Calu3 (cell line): ENCODE data around the gene MPC1. TPM values are rescaled to one million over a fixed set of nuclear protein-coding genes. Genes with fewer than 3 reads are reported as not detected.
A peak's percentile ranks its signal among the peaks of the same experiment; 100 is the strongest.

ENCODE experiments used
- BruUV-seq: library from RNA; stranded (reverse); fragments of 400-500 nt; replicated peaks from 2 replicates; lab custom pipeline; 2021; lab: Mats Ljungman, UMichigan
- CTCF ChIA-PET: fragments of 300-600 bp; sonication (Branson Sonifier 250); formaldehyde crosslinking; loops from one replicate; lab custom pipeline; 2022; ENCODE audit warnings: antibody characterized with exemption; lab: Charles Lee
- DNase-seq: peaks from one replicate; pipeline ENCODE4 v3.0.0; 2022
- H3K27ac Mint-ChIP-seq: one replicate; pipeline ENCODE4 v1.8.0; 2022; ENCODE audit warnings: mixed read lengths; ENCODE audit not compliant: unreplicated experiment
- H3K27me3 Mint-ChIP-seq: one replicate; pipeline ENCODE4 v1.8.0; 2022; ENCODE audit warnings: mixed read lengths; ENCODE audit not compliant: unreplicated experiment
- H3K36me3 Mint-ChIP-seq: one replicate; pipeline ENCODE4 v1.8.0; 2022; ENCODE audit warnings: mild to moderate bottlenecking, moderate library complexity, mixed read lengths; ENCODE audit not compliant: insufficient read depth, unreplicated experiment
- H3K4me1 Mint-ChIP-seq: one replicate; pipeline ENCODE4 v1.8.0; 2022; ENCODE audit warnings: mild to moderate bottlenecking, low read depth, mixed read lengths; ENCODE audit not compliant: unreplicated experiment
- H3K4me3 Mint-ChIP-seq: one replicate; pipeline ENCODE4 v1.8.0; 2022; ENCODE audit warnings: mild to moderate bottlenecking, low read depth, moderate library complexity, mixed read lengths; ENCODE audit not compliant: unreplicated experiment
- H3K9me3 Mint-ChIP-seq: one replicate; pipeline ENCODE4 v1.8.0; 2022; ENCODE audit warnings: low read depth, mixed read lengths; ENCODE audit not compliant: unreplicated experiment
- intact Hi-C: fragments of 100-400 bp; cut with micrococcal nuclease; formaldehyde crosslinking; loops from one replicate; pipeline ENCODE4 v1.10.0; 2022; ENCODE audit not compliant: unreplicated experiment
- total RNA-seq: library from RNA; stranded (reverse); gene quantifications from 2 replicates; pipeline ENCODE4 v1.2.3, GENCODE V29; 2022
- TF ChIP-seq, protein P1 (sequence below): fragments of 200-600 bp; IDR thresholded peaks from one replicate; pipeline ENCODE4 v1.8.0; 2022; ENCODE audit warnings: antibody characterized with exemption; ENCODE audit not compliant: unreplicated experiment

Gene MPC1
- total RNA-seq, 1 experiment from 2014 or later = 48.9 TPM

- CTCF ChIA-PET = interaction anchor here (1.2 kb wide), 1 partner anchor 57 kb away, joined by 3 read pairs; no protein-coding TSS in a partner anchor
- no TSS peak for BruUV-seq
- peak overlapping the region; percentile 85 for H3K4me3 Mint-ChIP-seq
- TF ChIP-seq, protein P1, sequence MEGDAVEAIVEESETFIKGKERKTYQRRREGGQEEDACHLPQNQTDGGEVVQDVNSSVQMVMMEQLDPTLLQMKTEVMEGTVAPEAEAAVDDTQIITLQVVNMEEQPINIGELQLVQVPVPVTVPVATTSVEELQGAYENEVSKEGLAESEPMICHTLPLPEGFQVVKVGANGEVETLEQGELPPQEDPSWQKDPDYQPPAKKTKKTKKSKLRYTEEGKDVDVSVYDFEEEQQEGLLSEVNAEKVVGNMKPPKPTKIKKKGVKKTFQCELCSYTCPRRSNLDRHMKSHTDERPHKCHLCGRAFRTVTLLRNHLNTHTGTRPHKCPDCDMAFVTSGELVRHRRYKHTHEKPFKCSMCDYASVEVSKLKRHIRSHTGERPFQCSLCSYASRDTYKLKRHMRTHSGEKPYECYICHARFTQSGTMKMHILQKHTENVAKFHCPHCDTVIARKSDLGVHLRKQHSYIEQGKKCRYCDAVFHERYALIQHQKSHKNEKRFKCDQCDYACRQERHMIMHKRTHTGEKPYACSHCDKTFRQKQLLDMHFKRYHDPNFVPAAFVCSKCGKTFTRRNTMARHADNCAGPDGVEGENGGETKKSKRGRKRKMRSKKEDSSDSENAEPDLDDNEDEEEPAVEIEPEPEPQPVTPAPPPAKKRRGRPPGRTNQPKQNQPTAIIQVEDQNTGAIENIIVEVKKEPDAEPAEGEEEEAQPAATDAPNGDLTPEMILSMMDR = no peak
- peak overlapping the region; percentile 65 for H3K27ac Mint-ChIP-seq
- DNase-seq = no peak
- H3K9me3 Mint-ChIP-seq = peaks cover 2% of the 10 kb centered on the region
- peaks cover 25% of the 10 kb centered on the region for H3K36me3 Mint-ChIP-seq
- H3K4me1 Mint-ChIP-seq = peaks cover 8% of the 10 kb centered on the region
- intact Hi-C loops = loop anchor here (5.0 kb wide), 1 partner anchor 39 kb away; the partner anchor contains the start of gene MPC1
- H3K27me3 Mint-ChIP-seq = peaks cover 12% of the 10 kb centered on the region
Measured at GRCh38 chr6:166343150-166343487, 39.6 kb downstream of the MPC1 start.

DNA sequence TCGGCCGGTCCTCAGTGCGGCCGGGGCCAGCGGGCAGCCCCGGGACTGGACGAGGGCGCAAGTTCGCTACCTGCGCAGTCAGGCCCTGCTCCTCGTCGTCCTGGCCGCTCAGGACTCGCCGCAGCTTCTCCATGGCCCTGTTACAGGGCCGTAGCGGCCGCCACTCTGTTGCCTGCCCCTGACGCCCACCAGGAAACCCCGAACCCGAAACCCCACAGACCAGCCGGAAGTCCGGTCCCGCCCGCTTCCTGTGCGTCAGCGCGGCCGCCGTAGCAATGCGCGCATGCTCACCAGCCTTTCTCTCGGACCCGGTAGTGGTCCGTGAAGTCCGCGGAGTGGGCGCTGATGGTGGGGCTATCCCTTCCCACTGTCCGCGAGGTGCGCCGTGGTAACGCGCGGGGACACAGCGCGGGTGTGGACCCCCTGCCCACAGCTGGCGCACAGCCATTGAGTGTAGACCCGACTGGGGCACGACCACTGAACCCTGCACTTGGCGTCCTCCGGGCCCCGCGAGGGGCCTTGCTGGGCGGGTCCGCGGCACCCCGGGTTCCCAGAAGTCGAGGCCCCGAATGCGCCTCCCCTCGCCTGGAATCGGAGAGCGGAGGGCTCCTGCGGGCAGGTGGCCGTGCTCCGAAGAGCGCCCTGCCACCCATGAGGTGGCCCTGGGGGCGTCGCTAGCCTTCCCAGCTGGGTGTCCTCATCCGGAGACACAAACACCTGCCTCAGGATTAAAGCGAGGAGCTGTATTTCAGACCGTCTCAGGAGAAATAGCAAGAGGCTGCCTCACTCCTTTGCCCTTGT, 40.2 kb downstream of the MPC1 start, which contains the start of gene SFT2D1:
Gene SFT2D1 (minus strand): TSS at position 197 of the 801 bp plus-strand sequence. CDS start 64 bp downstream, at position 133.
- peak; percentile 83 for DNase-seq
- TF ChIP-seq, protein P1 = no peak
- intact Hi-C loops = loop anchor here (5.0 kb wide), 1 partner anchor 40 kb away; the partner anchor contains the start of gene MPC1
- Mint-ChIP-seq H3K4me3 (peak within 1 kb of the TSS; percentile 85), H3K4me1 (peaks cover 8% of the 10 kb centered on the region), H3K27ac (peak within 1 kb of the TSS; percentile 65), H3K9me3 (no peaks in the 10 kb centered on the region), H3K27me3 (peaks cover 7% of the 10 kb centered on the region), H3K36me3 (peaks cover 25% of the 10 kb centered on the region)
- CTCF ChIA-PET = interaction anchor here (1.2 kb wide), 1 partner anchor 58 kb away, joined by 3 read pairs; no protein-coding TSS in a partner anchor
- BruUV-seq = TSS peak; percentile 89

DNA sequence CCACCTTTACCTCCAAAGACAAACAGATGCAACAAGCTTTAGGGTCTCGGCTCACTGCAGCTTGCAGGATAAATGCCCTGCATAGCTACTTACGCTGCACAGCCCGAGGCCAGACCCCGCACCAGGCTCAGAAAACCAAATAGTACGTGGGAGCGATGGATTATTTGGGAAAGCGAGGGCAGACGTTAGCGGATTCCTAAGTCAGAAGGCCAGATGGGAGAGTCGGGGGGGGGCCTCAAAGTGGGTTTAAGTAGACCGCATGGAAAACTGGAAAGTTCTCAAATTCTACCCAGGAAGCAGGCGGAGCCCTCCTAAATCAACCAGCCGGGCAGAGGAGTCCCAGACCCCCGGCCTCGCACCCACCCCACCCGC, 40.8 kb downstream of the MPC1 start:
- CTCF ChIA-PET = no interaction called here
- Mint-ChIP-seq H3K4me3 (peak overlapping the region; percentile 85), H3K9me3 (no peaks in the 10 kb centered on the region), H3K27me3 (peaks cover under 1% of the 10 kb centered on the region), H3K4me1 (peaks cover 8% of the 10 kb centered on the region), H3K27ac (peak overlapping the region; percentile 65), H3K36me3 (peaks cover 25% of the 10 kb centered on the region)
- intact Hi-C loops = loop anchor here (5.0 kb wide), 1 partner anchor 40 kb away; the partner anchor contains the start of gene MPC1
- BruUV-seq = no TSS peak
- TF ChIP-seq, protein P1 = no peak
- no peak for DNase-seq

DNA sequence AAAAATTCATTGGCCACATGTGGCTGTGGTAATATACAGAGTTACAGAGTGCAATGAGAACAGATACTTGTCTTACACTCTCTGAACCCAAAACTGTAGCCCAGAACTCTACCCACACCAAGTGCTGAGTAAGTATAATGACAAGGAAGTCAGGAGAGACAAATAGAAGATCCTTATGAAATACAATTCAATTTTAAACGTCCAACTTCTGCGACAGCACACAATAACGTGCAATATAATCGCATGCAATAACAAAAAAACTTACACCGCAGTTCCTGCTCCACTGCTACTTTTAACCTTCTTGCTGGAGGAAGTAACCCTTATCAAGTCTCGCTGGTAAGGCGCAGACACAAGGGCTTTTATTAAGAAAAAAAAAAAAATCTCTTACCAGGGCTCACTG, 41.3 kb downstream of the MPC1 start:
- BruUV-seq = TSS peak; percentile 75
- no peaks in the 10 kb centered on the region for H3K27me3 Mint-ChIP-seq

More for the DNA sequence above, 41.3 kb downstream of the MPC1 start:
- no peak for DNase-seq
- CTCF ChIA-PET = no interaction called here
- intact Hi-C loops = loop anchor here (5.0 kb wide), 1 partner anchor 41 kb away; the partner anchor contains the start of gene MPC1
- H3K27ac Mint-ChIP-seq = peak overlapping the region; percentile 65
- TF ChIP-seq, protein P1 = no peak
- H3K9me3 Mint-ChIP-seq = no peaks in the 10 kb centered on the region
- peaks cover 8% of the 10 kb centered on the region for H3K4me1 Mint-ChIP-seq
- peak overlapping the region; percentile 85 for H3K4me3 Mint-ChIP-seq
- peaks cover 28% of the 10 kb centered on the region for H3K36me3 Mint-ChIP-seq
